Trophoblast cell (in vitro differentiated cells and primary cell): ENCODE measurements around the gene IRF7.

ENCODE experiments used
- DNase-seq, 2 donors: peaks; one replicate each; pipeline ENCODE4 v3.0.0-alpha.2; 2016
- H2AFZ ChIP-seq: 2 replicates; pipeline ENCODE4 v1.6.1; 2013; ENCODE audit warnings: low read length, moderate library complexity, mild to moderate bottlenecking; ENCODE audit not compliant: insufficient read depth, poor library complexity
- H2AK5ac ChIP-seq: 2 replicates; pipeline ENCODE4 v1.6.1; 2013; ENCODE audit warnings: mild to moderate bottlenecking, low read length
- H2BK120ac ChIP-seq: 2 replicates; pipeline ENCODE4 v1.6.1; 2013; ENCODE audit warnings: low read length, mild to moderate bottlenecking, moderate library complexity; ENCODE audit not compliant: insufficient read depth, poor library complexity
- H2BK12ac ChIP-seq: 2 replicates; pipeline ENCODE4 v1.6.1; 2013; ENCODE audit warnings: mild to moderate bottlenecking, low read length, moderate library complexity
- H2BK5ac ChIP-seq: 2 replicates; pipeline ENCODE4 v1.6.1; 2013; ENCODE audit warnings: low read length, low read depth, moderate library complexity, mild to moderate bottlenecking; ENCODE audit not compliant: poor library complexity
- H3K14ac ChIP-seq: 2 replicates; pipeline ENCODE4 v1.6.1; 2013; ENCODE audit warnings: mild to moderate bottlenecking, low read length
- H3K18ac ChIP-seq: 2 replicates; pipeline ENCODE4 v1.6.1; 2013; ENCODE audit warnings: mild to moderate bottlenecking, low read length
- H3K23ac ChIP-seq: 2 replicates; pipeline ENCODE4 v1.6.1; 2013; ENCODE audit warnings: low read length
- H3K27ac ChIP-seq: 2 replicates; pipeline ENCODE4 v1.5.1; 2013; ENCODE audit warnings: low read depth, mild to moderate bottlenecking, inconsistent platforms, low read length, moderate library complexity
- H3K27me3 ChIP-seq: 2 replicates; pipeline ENCODE4 v1.6.1; 2013; ENCODE audit warnings: inconsistent platforms, mild to moderate bottlenecking, low read length, moderate library complexity; ENCODE audit not compliant: insufficient read depth
- H3K36me3 ChIP-seq, 2 experiments: 1 replicate in 1 of 2; 2 replicates in 1 of 2; pipeline ENCODE4 v1.6.1; 2013; ENCODE audit warnings: low read length in 2 of 2, mild to moderate bottlenecking in 2 of 2, moderate library complexity in 1 of 2; ENCODE audit not compliant: insufficient read depth in 2 of 2, control insufficient read depth in 1 of 2
- H3K4ac ChIP-seq: 2 replicates; pipeline ENCODE4 v1.6.1; 2013; ENCODE audit warnings: low read depth, mild to moderate bottlenecking, low read length, moderate library complexity
- H3K4me1 ChIP-seq, 2 experiments: 1 replicate in 1 of 2; 2 replicates in 1 of 2; pipeline ENCODE4 v1.6.1; 2013; ENCODE audit warnings: low read length in 2 of 2, mild to moderate bottlenecking in 2 of 2, moderate library complexity in 1 of 2; ENCODE audit not compliant: insufficient read depth in 2 of 2, control insufficient read depth in 1 of 2
- H3K4me2 ChIP-seq: 2 replicates; pipeline ENCODE4 v1.6.1; 2013; ENCODE audit warnings: inconsistent platforms, mild to moderate bottlenecking, low read length, moderate library complexity
- H3K4me3 ChIP-seq: 2 replicates; pipeline ENCODE4 v1.5.1; 2013; ENCODE audit warnings: mild to moderate bottlenecking, low read depth, low read length, inconsistent platforms
- H3K79me1 ChIP-seq: one replicate; pipeline ENCODE4 v1.6.1; 2013; ENCODE audit warnings: low read length
- H3K79me2 ChIP-seq: 2 replicates; pipeline ENCODE4 v1.6.1; 2013; ENCODE audit warnings: low read length, mild to moderate bottlenecking; ENCODE audit not compliant: control insufficient read depth, insufficient read depth, poor library complexity
- H3K9ac ChIP-seq: 2 replicates; pipeline ENCODE4 v1.6.1; 2013; ENCODE audit warnings: mild to moderate bottlenecking, low read length
- H3K9me3 ChIP-seq: 2 replicates; pipeline ENCODE4 v1.6.1; 2013; ENCODE audit warnings: low read depth, mild to moderate bottlenecking, control low read depth, inconsistent platforms, low read length; ENCODE audit not compliant: insufficient read depth
- H4K12ac ChIP-seq: 2 replicates; pipeline ENCODE4 v1.6.1; 2013; ENCODE audit warnings: low read depth, mild to moderate bottlenecking, low read length, moderate library complexity
- H4K8ac ChIP-seq: 2 replicates; pipeline ENCODE4 v1.6.1; 2013; ENCODE audit warnings: low read depth, mild to moderate bottlenecking, low read length, moderate library complexity
- H4K91ac ChIP-seq: one replicate; pipeline ENCODE4 v1.6.1; 2013; ENCODE audit warnings: low read depth, mild to moderate bottlenecking, low read length, moderate library complexity
- WGBS: extraction: QIAGEN DNeasy Blood & Tissue Kit; methylation state at CpG from one replicate; pipeline ENCODE4 v1.1.7; 2013; ENCODE audit warnings: missing lambda C conversion rate; ENCODE audit not compliant: insufficient read length, insufficient coverage; ENCODE audit errors: extremely low coverage; 5-methylcytosine and 5-hydroxymethylcytosine counted together

IRF7 gene

GRCh38 chr11:605286-606129 lies 10.2 kb downstream of the IRF7 start:
- H3K4me3 ChIP-seq: no peak overlapping the region
- H3K79me1 ChIP-seq: no peaks in the 10 kb centered on the region
- no peak overlapping the region for H2AK5ac ChIP-seq
- peak overlapping the region; percentile 6 for H3K18ac ChIP-seq
- no peaks in the 10 kb centered on the region for H3K79me2 ChIP-seq
- no peak overlapping the region for H4K12ac ChIP-seq
- H3K4me2 ChIP-seq: no peak overlapping the region
- no peak overlapping the region for H3K9ac ChIP-seq
- WGBS: no CpG with 5 or more reads among the region's 33 CpGs
- H2AFZ ChIP-seq: no peak overlapping the region
- no peaks in the 10 kb centered on the region for H3K27me3 ChIP-seq
- no peaks in the 10 kb centered on the region for H3K4me1 ChIP-seq
- no peak for DNase-seq
- no peak overlapping the region for H3K23ac ChIP-seq
- H2BK120ac ChIP-seq: no peak overlapping the region
- H2BK12ac ChIP-seq: no peak overlapping the region
- H3K14ac ChIP-seq: no peak overlapping the region
- H3K36me3 ChIP-seq: peaks cover 93 to 94% of the 10 kb centered on the region in 2 experiments
- no peak overlapping the region for H4K8ac ChIP-seq
- H4K91ac ChIP-seq: no peak overlapping the region
- no peak overlapping the region for H3K27ac ChIP-seq
- no peaks in the 10 kb centered on the region for H3K9me3 ChIP-seq
- H3K4ac ChIP-seq: no peak overlapping the region
- no peak overlapping the region for H2BK5ac ChIP-seq

- no CpG with 5 or more reads among the region's 13 CpGs for WGBS
- no peak overlapping the region for H4K12ac ChIP-seq
- no peak overlapping the region for H3K9ac ChIP-seq
- H3K18ac ChIP-seq: no peak overlapping the region
- H3K79me1 ChIP-seq: no peaks in the 10 kb centered on the region
- H3K4ac ChIP-seq: no peak overlapping the region
- no peak overlapping the region for H3K23ac ChIP-seq
- H2AK5ac ChIP-seq: no peak overlapping the region
- no peak overlapping the region for H4K8ac ChIP-seq
- H3K9me3 ChIP-seq: no peaks in the 10 kb centered on the region
- no peak overlapping the region for H2BK12ac ChIP-seq
- peaks cover 87 to 90% of the 10 kb centered on the region in 2 experiments for H3K36me3 ChIP-seq
- no peak overlapping the region for H3K4me2 ChIP-seq
- H2BK120ac ChIP-seq: no peak overlapping the region
- H3K79me2 ChIP-seq: no peaks in the 10 kb centered on the region
- no peaks in the 10 kb centered on the region for H3K4me1 ChIP-seq
- no peak overlapping the region for H3K27ac ChIP-seq
- no peak for DNase-seq
- no peak overlapping the region for H2AFZ ChIP-seq
- no peak overlapping the region for H2BK5ac ChIP-seq
- no peak overlapping the region for H3K14ac ChIP-seq
- H3K27me3 ChIP-seq: no peaks in the 10 kb centered on the region
- H4K91ac ChIP-seq: no peak overlapping the region
- H3K4me3 ChIP-seq: no peak overlapping the region
Measured at GRCh38 chr11:603154-603553, 12.6 kb downstream of the IRF7 start.

GRCh38 chr11:601573-602245 lies 14.0 kb downstream of the IRF7 start:
- Histone ChIP-seq H3K4ac (no peak overlapping the region), H3K4me2 (no peak overlapping the region), H3K9ac (no peak overlapping the region), H4K8ac (no peak overlapping the region), H2AK5ac (no peak overlapping the region), H4K12ac (no peak overlapping the region), H3K23ac (no peak overlapping the region), H3K79me2 (no peaks in the 10 kb centered on the region), H3K18ac (no peak overlapping the region), H3K27ac (no peak overlapping the region), H3K9me3 (peaks cover 2% of the 10 kb centered on the region), H3K14ac (no peak overlapping the region), H2AFZ (no peak overlapping the region), H3K4me3 (no peak overlapping the region), H3K36me3 (peaks cover 87 to 89% of the 10 kb centered on the region in 2 experiments), H3K4me1 (no peaks in the 10 kb centered on the region), H3K27me3 (no peaks in the 10 kb centered on the region), H3K79me1 (no peaks in the 10 kb centered on the region), H4K91ac (no peak overlapping the region), H2BK5ac (no peak overlapping the region), H2BK12ac (no peak overlapping the region), H2BK120ac (no peak overlapping the region)
- WGBS: no CpG with 5 or more reads among the region's 23 CpGs
- no peak for DNase-seq

- WGBS: no CpG with 5 or more reads among the region's 30 CpGs
- Histone ChIP-seq H2BK5ac (no peak overlapping the region), H2BK120ac (no peak overlapping the region)
Measured at GRCh38 chr11:598005-598680, 17.6 kb downstream of the IRF7 start.

More at GRCh38 chr11:598005-598680, 17.6 kb downstream of the IRF7 start:
- Histone ChIP-seq H3K4me2 (no peak overlapping the region), H4K91ac (no peak overlapping the region), H4K12ac (no peak overlapping the region), H2AFZ (no peak overlapping the region), H3K4me1 (no peaks in the 10 kb centered on the region), H3K9me3 (peaks cover 2% of the 10 kb centered on the region), H3K14ac (no peak overlapping the region), H3K4me3 (peak overlapping the region; percentile 25), H3K27me3 (no peaks in the 10 kb centered on the region), H3K27ac (no peak overlapping the region), H3K9ac (no peak overlapping the region), H3K79me2 (no peaks in the 10 kb centered on the region), H2AK5ac (no peak overlapping the region), H3K79me1 (no peaks in the 10 kb centered on the region), H3K4ac (no peak overlapping the region), H3K18ac (no peak overlapping the region), H2BK12ac (no peak overlapping the region), H3K23ac (no peak overlapping the region), H4K8ac (no peak overlapping the region), H3K36me3 (peaks cover 84 to 86% of the 10 kb centered on the region in 2 experiments)
- no peak for DNase-seq
